ENCODE data around the gene MYO18B. TPM values are rescaled to one million over a fixed set of nuclear protein-coding genes. Genes with fewer than 3 reads are reported as not detected.

Gene MYO18B
- total and polyA plus RNA-seq, 2 of the 8 experiments (the other 6 are each of a cell fraction or from before 2014, with no cell fraction given) = 0.62 to 0.78 TPM

GRCh38 chr22:25697181-25697664 is 44.8 kb upstream of the MYO18B start:
- Histone ChIP-seq H3K79me2 (ENCODE audit: control insufficient read depth in 1 of 2, insufficient read depth in 2 of 2, low read length in 2 of 2) (no peaks in the 10 kb centered on the region), H3K9ac (replicated peaks in 1 of 4; ENCODE audit: extremely low read depth in 1 of 4, low read depth in 3 of 4, low read length in 3 of 4) (no peak overlapping the region), H3K4me2 (ENCODE audit: insufficient read depth in 1 of 2, low read depth in 2 of 2, low read length in 2 of 2) (no peak overlapping the region), H2AK5ac (ENCODE audit: low read depth, low read length) (no peak overlapping the region), H3K36me3 (ENCODE audit: control insufficient read depth in 2 of 4, insufficient read depth in 4 of 4, low read length in 3 of 4) (peaks cover 0 to 3% (median 1%) of the 10 kb centered on the region in 4 experiments; a peak in 2 of 8 replicates), H4K20me1 (replicated peaks in 1 of 2; ENCODE audit: control insufficient read depth in 1 of 2, insufficient read depth in 2 of 2, low read length in 2 of 2) (peaks cover 0 to 1% of the 10 kb centered on the region in 2 experiments), H3K14ac (ENCODE audit: insufficient read length) (no peak overlapping the region), H3K27ac (ENCODE audit: low read depth, low read length) (no peak overlapping the region), H2BK120ac (replicated peaks; ENCODE audit: low read depth, low read length) (no peak overlapping the region), H3K79me1 (ENCODE audit: low read depth, low read length) (no peaks in the 10 kb centered on the region), H4K91ac (replicated peaks; ENCODE audit: insufficient read length, low read length) (no peak overlapping the region), H2BK15ac (ENCODE audit: low read length) (no peak overlapping the region), H2BK12ac (ENCODE audit: low read depth, low read length) (no peak overlapping the region), H4K5ac (ENCODE audit: insufficient read length, low read depth, low read length) (no peak overlapping the region), H3K4me1 (replicated peaks in 1 of 4; ENCODE audit: control insufficient read depth in 3 of 4, insufficient read depth in 4 of 4, low read length in 3 of 4) (no peaks in the 10 kb centered on the region; a peak in 1 of 7 replicates), H2BK20ac (ENCODE audit: low read length) (no peak overlapping the region), H2AFZ (ENCODE audit: low read length) (no peak overlapping the region), H2BK5ac (ENCODE audit: low read depth, low read length) (no peak overlapping the region), H4K8ac (ENCODE audit: extremely low read depth, insufficient read depth, low read length) (no peak overlapping the region), H3K18ac (ENCODE audit: extremely low read depth, low read length) (no peak overlapping the region), H3K9me3 (ENCODE audit: insufficient read depth in 2 of 2, low read depth in 1 of 2, low read length in 1 of 2) (no peaks in the 10 kb centered on the region), H3K23ac (ENCODE audit: insufficient read length) (no peak overlapping the region), H3K23me2 (ENCODE audit: low read depth, low read length) (no peaks in the 10 kb centered on the region; the same call in 1 of the 2 replicates), H3K4me3 (ENCODE audit: extremely low read depth in 1 of 4, insufficient read depth in 2 of 4, low read depth in 3 of 4, low read length in 4 of 4) (no peak overlapping the region), H3K27me3 (replicated peaks in 1 of 4; ENCODE audit: control insufficient read depth in 3 of 4, extremely low read depth in 1 of 4, insufficient read depth in 3 of 4, low read length in 3 of 4) (no peaks in the 10 kb centered on the region), H3K56ac (replicated peaks; ENCODE audit: insufficient read length, low read depth, low read length) (no peak overlapping the region), H3K4ac (replicated peaks; ENCODE audit: insufficient read length, low read depth, low read length) (no peak overlapping the region)
- no peak for TF ChIP-seq POU5F1 (IDR thresholded peaks at IDR 0.05; ENCODE audit: low read depth, low read length)
- DNase-seq (ENCODE audit: low read depth in 1 of 2, low spot score in 2 of 2) (no peak), FAIRE-seq (no peak)
- POLR2A ChIA-PET (ENCODE audit: partially characterized antibody) = no interaction called here
- CTCF ChIA-PET (ENCODE audit: partially characterized antibody) = interaction anchor here (0.6 kb wide), 1 partner anchor 22 kb away, joined by 3 read pairs; no protein-coding TSS in a partner anchor
- 87% methylated on average over 5 of the region's 5 CpGs; no CpG with 5 or more reads in 1 of the 2 experiments for WGBS, 2 experiments (ENCODE audit: extremely low coverage in 1 of 2, insufficient coverage in 1 of 2, insufficient read length in 1 of 2, insufficient replicate concordance in 2 of 2, low coverage in 1 of 2, low lambda C conversion rate in 2 of 2, missing lambda C conversion rate in 1 of 2)
